ENCODE results near the gene RIC8B.
"Not testable (repeated sequence)": the region's sequence is repeated elsewhere in the genome, so short reads cannot be mapped to it uniquely, and the experiment has no call there.

The RIC8B gene, protein sequence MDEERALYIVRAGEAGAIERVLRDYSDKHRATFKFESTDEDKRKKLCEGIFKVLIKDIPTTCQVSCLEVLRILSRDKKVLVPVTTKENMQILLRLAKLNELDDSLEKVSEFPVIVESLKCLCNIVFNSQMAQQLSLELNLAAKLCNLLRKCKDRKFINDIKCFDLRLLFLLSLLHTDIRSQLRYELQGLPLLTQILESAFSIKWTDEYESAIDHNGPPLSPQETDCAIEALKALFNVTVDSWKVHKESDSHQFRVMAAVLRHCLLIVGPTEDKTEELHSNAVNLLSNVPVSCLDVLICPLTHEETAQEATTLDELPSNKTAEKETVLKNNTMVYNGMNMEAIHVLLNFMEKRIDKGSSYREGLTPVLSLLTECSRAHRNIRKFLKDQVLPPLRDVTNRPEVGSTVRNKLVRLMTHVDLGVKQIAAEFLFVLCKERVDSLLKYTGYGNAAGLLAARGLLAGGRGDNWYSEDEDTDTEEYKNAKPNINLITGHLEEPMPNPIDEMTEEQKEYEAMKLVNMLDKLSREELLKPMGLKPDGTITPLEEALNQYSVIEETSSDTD

DNA sequence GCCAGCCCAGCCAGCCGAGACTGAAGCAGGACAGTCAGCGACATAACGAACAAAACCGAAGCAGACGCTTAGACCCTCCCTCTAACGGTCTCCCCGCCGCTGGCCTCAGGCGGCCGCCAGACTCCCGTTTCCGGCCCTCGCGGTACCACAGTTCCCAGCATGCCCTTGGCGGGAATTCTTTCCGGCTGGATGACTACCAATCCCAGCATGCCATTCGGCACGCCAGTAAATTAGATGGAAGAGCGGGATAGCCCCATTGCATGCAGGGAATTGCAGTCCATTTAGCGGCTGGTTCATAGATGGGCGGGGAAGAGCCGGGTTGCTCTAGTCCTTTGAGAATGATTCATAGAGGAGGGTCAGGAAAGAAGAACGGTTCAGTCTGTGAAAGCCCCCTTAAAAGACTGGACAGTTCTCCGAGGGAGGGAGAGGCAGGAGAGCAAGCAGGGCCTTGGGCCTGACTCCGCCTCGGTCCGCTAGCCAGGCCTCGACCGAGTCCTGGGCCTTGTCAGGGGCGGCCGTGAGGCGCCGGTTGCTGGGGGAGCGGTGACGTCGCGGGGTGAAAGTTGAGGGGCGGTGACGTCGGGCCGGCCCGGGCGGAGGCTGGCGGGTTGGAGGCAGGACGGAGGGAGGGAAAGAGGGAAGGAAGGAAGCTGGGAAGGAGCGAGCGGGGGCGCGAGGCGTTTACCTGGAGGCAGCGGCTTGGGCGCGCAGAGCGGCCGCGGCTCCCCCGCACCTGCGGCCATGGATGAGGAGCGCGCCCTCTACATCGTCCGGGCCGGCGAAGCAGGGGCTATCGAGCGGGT, at the start of gene RIC8B:
TSS of gene RIC8B (plus strand) at position 678 of the 803 bp plus-strand sequence. CDS start at position 742, 64 bp downstream.
- peak; percentile 69 for DNase-seq (ENCODE audit: low read depth)

GRCh38 chr12:106724934-106725333, 49.5 kb upstream of the RIC8B start:
- DNase-seq (ENCODE audit: low read depth): no peak

- not testable (repeated sequence) for DNase-seq (ENCODE audit: low read depth)
These were observed 47.8 kb upstream of the RIC8B start for GRCh38 chr12:106726603-106727202.

GRCh38 chr12:106729611-106730010, 44.9 kb upstream of the RIC8B start:
- DNase-seq (ENCODE audit: low read depth): no peak

GRCh38 chr12:106732890-106733289, 41.6 kb upstream of the RIC8B start:
- DNase-seq (ENCODE audit: low read depth): no peak

GRCh38 chr12:106733660-106734059, 40.8 kb upstream of the RIC8B start:
- no peak for DNase-seq (ENCODE audit: low read depth)

- no peak for DNase-seq (ENCODE audit: low read depth)
These were observed 38.2 kb upstream of the RIC8B start for GRCh38 chr12:106736051-106736957.

GRCh38 chr12:106739318-106739717, 35.2 kb upstream of the RIC8B start:
- no peak for DNase-seq (ENCODE audit: low read depth)

- no peak for DNase-seq (ENCODE audit: low read depth)
These were observed 34.5 kb upstream of the RIC8B start for GRCh38 chr12:106739815-106740530.

DNA sequence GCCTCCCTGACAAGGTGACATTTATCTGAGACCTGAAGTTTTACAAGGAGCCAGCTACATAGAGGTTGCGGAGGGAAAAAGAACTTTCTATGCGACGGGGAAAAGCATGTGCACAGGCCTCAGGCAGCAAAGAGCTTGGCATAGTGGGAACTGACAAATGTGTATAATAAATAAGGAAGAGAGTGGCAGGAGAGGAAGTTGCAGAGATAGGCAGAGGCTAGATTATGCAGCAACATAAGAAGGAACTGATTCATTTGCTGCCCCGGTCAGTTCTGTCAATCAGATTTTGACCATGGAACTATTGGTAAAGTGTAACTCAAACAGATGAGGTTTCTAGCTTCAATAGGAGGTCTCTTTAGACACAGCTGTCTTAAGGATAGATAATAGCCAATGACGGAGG, 33.7 kb upstream of the RIC8B start:
- DNase-seq (ENCODE audit: low read depth): no peak

- DNase-seq (ENCODE audit: low read depth): no peak
These were observed 33.2 kb upstream of the RIC8B start for GRCh38 chr12:106741247-106741646.

DNA sequence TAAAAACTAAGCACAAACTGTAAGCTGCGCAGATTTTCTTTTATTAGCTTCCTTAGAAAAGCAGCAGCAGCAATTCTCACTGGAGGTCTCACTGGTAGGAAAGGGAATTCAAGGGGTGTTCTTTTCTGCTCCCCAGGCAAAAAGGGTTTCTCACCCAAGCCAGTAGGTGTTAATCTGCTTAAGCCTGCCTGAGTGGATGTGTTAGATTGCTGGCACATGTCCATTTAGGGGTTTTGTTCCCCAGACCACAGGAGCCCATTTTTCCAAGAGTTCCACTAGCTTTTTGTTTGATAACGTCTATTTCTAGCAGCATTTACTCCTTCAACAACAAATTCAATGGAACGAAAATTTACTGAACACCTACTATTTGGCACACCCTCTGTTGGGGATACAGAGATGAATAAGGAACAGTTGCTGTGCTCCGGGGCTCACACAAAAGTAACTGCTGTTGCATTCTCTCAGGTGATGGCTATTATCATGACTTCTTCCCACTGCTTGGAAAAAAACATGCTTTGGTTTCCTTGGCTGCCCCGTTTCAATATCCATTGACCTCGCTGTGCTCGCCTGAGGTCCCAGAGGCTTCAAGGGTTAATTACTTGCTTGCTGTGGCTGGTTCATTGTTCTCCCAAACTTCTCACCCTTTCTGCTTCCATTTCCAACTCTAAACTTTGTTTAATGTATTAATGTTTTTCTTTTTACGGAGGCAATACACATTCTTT, 31.1 kb upstream of the RIC8B start:
- no peak for DNase-seq (ENCODE audit: low read depth)

- DNase-seq (ENCODE audit: low read depth): no peak
These were observed 29.9 kb upstream of the RIC8B start for GRCh38 chr12:106744600-106744999.

DNA sequence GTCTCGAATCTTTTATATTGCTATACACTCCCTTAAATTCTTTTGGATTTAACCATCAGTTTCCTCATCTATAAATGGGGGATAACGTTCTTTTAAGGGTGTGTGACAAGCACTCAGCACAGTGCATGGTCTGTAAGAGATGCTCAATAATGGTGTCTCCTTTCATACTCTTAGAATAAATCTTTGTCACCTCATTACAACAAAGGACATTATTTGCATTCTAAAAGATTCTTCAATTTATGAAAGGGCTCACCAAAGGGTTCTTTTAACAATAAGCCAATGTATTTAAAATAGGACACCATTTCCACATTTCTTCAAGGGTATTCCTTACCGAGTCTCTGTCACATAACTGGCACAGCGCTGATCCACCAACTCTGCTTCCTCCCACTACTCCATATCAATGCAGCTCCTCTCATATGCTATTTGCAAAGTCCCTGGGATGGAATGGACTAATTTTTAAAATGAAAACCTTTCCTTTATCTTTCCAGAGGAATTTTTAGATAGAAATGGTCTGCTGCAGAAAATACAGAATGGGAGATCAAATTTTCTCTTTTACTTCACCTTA, 29.2 kb upstream of the RIC8B start:
- DNase-seq (ENCODE audit: low read depth): no peak

DNA sequence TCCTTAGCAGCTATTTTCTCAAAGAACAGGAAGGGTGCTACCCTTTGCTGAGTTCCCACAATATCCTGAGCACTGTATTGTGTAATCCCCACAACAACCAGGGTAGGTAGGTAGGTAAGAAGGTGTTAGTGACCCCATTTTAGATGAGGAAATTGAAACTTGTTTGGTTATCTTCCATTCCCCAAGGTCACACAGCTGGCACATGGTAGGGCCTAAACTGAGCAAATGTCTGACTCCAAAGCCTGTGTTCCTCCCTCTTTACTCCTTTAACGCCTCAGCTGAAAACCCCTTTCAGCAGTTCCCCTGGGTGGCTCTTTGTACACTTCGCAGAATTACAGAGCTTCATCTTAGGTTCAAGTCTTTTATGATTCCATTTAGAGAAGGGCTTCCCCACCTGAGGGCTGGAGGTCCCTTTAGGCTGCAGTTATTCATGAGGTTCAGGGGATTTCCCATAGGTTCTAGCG, 26.5 kb upstream of the RIC8B start:
- no peak for DNase-seq (ENCODE audit: low read depth)

DNA sequence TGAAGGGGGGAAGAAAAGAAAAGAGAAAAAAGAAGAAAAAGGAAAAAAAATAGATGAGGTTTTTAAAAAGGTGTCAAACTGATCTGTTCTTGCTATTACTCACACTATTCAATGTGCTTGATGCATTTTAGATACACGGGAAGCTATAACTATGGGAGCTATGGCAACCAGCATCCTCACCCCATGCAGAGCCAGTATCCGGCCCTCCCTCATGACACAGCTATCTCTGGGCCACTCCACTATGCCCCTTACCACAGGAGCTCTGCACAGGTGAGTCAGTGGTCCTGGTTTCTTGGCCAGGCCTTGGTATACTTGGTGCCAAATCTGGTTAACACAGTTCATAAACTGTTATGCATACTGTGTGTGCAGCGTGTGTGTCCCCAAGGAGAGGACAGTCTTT, 24.0 kb upstream of the RIC8B start:
- no peak for DNase-seq (ENCODE audit: low read depth)

GRCh38 chr12:106753526-106753925, 21.0 kb upstream of the RIC8B start:
- DNase-seq (ENCODE audit: low read depth): peak; percentile 36

DNA sequence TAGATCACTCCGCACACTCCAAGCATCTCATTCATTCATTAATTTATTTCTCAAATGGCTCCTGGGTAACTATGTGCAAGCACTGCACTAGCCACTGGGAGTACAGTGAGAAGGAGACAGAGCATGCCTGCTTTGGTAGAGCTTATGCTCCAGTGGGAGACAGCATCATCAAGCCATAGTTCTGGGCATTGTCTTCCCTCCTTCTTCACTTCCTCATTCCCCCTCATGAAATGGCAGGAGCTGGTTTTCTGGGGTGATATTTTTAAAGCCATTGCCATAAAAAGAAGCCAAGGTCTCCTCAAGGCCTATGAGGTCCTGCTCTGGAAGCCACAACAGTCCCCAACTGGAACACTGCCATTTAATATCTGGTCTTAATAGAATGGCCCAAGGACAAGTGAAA, 20.2 kb upstream of the RIC8B start:
- DNase-seq (ENCODE audit: low read depth): no peak

- no peak for DNase-seq (ENCODE audit: low read depth)
These were observed 16.7 kb upstream of the RIC8B start for GRCh38 chr12:106757623-106758348.
